ENCODE data around the gene GMIP. TPM values are rescaled to one million over a fixed set of nuclear protein-coding genes. Genes with fewer than 3 reads are reported as not detected.
"Not testable (repeated sequence)": the region's sequence is repeated elsewhere in the genome, so short reads cannot be mapped to it uniquely, and the experiment has no call there.

GMIP gene
- total RNA-seq, 1 donor from 2014 or later, result 21.3 TPM

DNA sequence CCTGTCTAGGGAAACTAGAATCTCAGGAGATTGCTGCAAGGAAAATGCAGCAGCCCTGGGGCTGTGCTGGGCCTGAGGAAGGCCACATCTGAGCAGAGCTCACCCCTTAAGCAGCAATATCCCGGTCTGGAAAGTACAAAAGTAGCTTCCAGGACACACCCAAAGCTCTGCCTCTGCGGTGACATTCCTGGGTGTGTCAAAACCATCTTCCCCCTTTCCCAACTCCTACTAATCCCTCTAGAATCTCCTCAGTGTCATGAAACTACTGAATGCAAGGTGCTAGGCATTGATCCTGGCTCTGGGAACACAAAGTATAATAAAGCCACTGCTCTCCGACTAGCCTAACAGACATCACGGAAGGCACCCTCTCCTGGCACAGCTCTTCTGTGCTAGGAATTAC lies 30.0 kb downstream of the GMIP start:
- no peak for DNase-seq (ENCODE audit: low spot score)

DNA sequence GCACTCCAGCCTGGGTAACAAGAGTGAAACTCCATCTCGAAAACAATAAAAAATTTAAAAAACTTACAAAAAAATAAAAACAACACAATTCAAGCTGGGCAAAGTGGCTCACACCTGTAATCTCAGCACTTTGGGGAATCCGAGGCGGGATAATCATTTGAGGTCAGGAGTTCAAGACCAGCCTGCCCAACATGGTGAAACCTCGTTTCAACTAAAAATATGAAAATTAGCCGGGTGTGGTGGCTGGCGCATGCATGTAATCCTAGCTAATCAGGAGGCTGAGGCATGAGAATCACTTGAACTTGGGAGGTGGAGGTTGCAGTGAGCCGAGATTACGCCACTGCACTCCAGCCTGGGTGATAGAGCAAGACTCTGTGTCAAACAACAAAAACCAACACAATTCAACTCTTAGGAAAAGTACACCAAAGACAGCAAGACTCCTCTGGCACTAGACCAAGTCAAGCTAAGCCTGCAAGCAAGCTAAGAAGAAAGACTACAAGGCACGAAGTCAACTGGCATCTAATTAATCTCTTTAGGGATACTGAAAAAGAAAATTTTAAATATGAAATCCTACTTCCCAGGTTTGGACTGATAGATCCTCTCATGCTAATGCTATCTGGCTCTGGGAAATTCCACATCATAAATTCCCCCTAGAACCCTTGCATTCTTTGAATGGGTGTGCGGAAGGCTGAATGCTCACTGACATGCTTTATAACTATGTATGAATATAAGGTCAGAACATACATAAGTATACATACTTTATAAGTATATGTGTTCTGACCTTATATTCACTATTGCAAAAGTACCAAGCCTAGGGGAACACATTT lies 32.9 kb downstream of the GMIP start:
- no peak for DNase-seq (ENCODE audit: low spot score)

DNA sequence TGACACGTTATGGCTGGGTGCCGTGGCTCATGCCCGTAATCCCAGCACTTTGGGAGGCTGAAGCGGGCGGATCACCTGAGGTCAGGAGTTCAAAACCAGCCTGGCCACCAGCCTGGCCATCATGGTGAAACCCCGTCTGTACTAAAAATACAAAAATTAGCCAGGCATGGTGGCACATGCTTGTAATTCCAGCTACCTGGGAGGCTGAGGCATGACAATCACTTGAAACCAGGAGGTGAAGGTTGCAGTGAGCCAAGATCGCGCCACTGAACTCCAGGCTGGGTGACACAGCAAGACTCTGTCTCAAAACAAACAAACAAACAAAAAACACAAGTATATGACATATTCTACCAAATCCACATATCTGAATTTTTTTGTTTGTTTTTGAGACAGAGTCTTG lies 36.8 kb downstream of the GMIP start:
- DNase-seq (ENCODE audit: low spot score), result not testable (repeated sequence)

DNA sequence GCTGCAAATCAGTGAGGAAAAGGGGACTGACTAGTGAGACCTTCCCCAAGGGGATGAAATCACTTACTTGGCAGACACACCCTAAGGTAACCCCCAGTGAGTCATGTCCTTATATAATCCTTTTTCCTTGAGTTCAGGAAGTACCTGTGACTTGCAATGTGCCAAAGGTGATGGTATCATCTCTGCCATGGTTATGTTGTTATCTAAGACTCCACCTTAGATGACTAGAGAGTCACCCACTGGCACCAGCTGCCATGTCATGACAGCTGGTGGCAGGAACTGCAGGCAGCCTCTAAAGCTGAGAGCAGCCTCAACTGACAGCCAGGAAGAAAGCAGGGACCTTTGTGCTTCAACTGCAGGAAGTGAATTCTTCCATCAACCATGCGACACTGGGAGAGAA lies 37.4 kb downstream of the GMIP start:
- DNase-seq (ENCODE audit: low spot score), result no peak

DNA sequence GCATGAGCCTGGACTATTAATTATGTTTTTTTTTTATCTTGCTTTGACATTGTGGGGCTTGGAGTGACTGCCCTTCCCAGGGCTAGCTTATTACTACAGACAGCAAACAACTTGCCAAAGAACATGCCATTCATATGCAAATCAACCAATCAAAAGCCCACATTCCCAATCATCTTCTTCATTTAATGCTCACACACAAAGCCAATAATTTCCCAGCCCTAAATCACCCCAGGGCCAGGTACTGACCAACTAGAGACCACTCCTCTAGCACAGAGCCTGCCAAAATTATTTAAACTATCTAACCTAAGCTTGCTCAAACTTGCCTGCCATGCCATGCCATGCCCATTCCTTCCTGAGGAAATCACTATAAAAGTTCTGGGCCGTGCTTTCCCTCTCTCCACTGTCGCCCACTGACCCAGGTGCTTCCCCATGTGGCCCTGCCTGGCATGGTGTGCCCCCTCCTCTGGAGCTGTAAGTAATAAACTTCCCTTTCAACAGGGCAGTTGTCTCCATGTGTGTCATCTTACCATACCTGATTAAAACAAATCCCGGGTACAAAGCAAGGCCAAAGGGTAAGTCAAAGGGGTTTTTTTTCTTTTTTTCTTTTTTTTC lies 40.6 kb downstream of the GMIP start:
- DNase-seq (ENCODE audit: low spot score), result no peak

DNA sequence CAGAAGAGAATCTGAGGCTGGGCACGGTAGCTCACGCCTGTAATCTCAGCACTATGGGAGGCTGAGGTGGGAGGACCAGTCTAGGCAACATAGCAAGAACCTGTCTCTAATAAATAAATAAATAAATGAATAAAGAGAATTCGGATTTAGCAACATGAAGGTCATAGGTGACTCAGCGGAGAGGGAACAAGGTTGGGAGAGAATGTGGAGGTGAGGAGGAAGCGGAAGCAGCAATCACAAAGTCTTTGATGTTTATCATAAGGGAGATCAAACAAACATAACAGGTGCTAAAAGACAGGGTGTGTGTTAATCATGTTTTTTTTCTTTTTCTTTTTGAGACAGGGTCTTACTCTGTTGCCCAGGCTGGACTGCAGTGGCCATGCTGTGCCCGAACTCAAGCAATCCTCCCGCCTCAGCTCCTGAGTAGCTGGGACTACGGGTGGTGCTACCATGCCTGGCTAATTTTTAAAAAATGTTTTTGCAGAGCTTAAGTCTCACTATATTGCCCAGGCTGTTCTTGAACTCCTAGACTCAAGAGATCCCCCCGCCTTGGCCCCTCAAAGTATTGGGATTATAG lies 41.2 kb downstream of the GMIP start:
- no peak for DNase-seq (ENCODE audit: low spot score)

DNA sequence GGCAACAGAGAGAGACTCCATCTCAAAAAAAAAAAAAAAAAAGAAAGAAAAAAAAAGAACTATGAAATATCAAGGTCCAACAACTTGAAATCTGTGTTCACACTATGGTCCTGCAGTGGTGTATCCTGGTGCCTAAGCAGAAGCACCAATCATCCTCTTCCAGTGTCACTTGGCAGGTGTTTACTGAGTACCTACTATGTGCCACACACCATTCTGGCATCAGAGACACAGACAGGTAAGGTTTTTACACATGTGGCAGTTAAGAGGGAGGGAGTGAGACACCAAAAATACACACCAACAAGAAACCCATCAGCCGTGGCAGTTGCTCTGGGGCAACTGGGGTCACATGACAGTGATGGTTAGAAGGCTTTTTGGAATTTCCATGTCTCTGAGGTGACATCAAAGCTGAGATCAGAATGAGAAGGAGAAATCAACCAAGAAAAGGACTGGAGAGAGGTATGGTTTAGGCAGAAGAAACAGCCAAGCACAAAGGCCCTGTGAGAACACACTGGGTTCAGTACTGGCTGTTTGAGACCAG lies 42.6 kb downstream of the GMIP start:
- no peak for DNase-seq (ENCODE audit: low spot score)

DNA sequence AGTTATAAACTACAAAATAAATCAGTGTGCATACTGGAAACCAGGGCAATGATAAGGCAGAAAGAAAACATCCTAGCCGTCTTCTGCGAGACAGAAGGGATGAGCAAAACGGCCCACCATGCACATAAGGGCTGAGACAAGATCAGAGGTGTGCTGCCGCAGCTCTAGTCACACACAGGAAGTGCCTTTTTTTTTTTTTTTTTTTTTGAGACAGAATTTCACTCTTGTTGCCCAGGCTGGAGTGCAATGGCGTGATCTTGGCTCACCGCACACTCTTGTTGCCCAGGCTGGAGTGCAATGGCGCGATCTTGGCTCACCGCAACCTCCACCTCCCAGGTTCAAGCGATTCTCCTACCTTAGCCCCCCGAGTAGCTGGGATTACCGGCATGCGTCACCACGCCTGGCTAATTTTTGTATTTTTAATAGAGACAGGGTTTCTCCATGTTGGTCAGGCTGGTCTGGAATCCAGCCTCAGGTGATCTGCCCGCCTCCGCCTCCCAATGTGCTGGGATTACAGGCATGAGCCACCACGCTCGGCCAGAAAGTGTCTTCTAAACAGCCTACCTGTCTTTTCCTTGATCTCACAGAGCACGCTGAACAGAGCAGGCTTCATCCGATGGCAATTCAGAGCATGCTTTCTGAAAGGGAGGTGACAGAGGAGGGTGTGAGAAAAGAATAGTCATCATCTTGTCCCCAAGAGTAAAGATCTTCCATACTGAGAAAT lies 44.6 kb downstream of the GMIP start:
- DNase-seq (ENCODE audit: low spot score), result not testable (repeated sequence)

DNA sequence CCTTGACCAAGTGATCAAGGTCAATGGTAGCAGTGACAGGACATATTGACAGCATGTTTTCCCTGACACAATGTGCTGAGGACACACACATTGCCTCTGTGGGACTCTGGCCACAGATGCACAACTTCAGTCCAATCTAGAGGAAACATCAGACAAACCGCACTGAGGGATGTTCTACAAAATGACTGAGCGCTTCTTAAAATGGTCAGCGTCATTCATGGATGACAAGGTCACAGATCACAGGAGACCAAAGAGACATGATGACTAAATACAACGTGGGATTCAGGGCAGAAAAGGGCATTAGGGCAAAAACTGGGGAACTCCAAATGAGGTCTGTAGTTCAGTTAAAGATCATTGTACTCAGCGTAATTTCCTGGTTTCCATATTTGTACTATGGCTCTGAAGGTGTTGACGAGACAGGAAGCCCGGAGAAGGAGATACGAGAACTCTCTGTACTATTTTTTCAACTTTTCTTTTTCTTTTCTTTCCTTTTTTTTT lies 45.6 kb downstream of the GMIP start:
- DNase-seq (ENCODE audit: low spot score), result no peak

DNA sequence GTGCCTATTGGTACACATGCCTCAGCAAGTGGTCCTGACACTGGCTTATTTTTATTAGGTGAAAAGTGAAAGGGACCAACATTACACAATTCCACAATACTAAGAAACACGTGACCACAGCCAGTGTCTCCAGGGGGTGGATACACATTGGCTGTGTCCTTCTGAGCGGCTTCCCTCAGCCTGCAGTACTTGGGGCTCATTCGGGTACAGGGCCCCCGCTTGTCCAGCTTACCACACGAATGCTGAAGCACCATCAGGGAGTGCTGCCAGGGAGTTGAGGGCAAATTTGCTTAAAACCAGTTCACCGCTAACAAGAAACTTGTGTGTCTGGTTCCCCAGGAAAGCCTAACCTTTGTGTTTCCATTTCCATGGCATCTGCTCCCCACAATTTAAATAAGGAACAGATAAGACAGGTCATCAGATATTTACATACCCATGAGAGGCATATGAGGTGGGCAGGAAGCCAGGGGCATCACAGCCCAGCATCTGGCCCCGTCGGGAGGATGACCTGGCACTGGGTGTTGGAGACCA lies 48.2 kb downstream of the GMIP start:
- no peak for DNase-seq (ENCODE audit: low spot score)

DNA sequence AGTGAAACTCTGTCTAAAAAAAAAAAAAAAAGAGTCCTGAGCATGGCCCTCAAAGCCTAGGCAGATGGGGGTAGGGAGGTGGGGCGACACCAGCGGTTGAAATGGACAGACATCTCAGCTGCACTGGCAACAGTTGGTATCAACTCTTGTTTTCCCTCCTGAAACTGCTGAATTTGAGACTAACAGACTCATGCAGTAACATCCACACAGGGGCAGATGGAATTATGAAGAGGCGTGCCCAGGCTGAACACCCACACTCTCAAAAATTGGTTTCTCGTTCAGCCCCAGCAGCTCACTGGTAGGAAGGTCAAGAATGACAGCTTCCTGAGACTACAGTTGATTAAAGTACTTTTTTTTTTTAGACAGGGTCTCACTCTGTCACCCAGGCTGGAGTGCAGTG lies 49.1 kb downstream of the GMIP start:
- no peak for DNase-seq (ENCODE audit: low spot score)

DNA sequence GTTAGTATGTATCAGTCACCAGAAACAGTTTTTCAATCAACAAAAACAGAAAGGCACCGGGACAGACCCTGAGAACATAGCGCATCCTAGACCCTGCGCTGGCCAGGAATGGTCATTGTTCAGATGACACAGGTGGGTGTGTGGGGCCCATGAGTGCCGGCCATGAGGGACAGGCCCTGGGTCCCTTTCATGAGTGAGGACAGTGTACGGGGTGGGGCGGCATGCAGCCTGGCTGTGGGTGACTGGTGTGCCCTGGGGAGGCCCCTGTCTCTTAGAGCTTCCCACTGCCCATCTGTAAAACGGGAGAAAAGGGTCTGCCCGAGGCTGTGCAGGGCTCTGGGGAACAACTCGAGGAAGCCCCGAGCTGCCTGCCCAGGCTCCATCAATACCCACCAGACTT lies 50.8 kb downstream of the GMIP start:
- no peak for DNase-seq (ENCODE audit: low spot score)

DNA sequence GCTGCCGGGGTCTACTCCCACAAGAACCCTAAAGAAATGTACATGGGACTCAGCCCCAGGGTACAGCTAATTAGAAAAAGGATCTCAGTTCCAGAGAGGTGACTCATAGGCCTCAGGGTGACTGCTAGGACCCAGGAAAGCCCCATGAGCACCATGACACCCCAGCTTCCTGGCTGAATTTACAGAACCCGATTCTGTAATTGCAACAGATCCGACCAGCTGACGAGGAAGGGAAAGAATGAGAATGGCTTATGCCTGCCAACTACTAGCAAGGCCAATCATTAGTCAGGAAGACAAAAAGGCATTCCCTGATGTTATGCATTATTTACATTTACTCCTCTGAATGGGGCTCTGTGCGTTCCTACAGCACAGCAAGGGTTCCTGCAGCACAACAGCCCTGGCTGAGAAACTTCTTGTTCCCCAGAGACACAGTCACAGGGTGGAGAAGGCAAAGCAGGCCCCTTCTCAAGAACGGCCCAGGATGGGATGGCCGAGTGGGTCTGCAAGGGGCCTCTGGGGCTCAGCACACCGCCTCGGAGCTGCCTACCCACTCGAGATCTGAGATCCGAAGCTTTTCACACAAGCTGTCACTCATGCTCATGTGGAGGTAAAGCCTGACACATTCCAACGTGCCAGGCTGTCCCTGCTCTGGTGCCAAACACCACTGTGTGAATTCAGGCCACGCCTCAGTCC lies 52.2 kb downstream of the GMIP start:
- no peak for DNase-seq (ENCODE audit: low spot score)

DNA sequence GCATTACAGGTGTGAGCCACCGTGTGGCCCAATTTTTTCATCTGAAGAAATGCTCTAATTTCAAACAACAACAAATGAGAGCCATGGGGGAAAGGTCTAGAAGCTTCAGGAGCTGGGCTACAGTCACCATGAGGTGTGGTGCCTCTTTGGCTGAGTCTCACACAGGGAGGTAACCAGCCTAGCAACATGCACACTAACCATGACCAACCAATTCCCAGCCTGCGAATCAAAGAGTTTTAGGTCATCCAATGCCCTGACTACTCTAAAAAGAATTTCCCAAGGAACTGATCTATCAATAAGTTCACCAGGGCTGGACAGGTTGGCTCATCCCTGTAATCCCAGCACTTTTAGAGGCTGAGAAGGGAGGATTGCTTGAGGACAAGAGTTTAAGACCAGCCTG lies 54.9 kb downstream of the GMIP start:
- DNase-seq (ENCODE audit: low spot score), result no peak

DNA sequence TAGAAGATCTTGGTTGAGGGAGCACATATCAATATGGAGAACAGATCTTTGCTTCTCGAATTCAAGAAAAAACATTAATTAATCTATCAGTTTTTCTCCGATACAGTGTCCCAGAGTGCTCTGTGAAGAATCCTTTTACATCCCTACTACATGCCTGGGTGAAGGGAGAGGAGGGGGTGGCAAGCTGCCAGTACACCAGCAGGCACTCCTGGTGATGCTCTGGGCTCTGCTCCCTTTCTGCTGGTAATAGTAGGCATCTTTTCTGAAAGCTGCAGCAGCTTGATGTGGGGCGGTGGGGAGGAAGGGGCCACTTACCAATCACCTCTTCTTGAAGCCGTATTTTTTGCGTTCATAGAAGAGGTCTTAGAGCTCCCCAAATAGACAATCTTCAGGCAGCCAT lies 55.7 kb downstream of the GMIP start:
- DNase-seq (ENCODE audit: low spot score), result no peak

DNA sequence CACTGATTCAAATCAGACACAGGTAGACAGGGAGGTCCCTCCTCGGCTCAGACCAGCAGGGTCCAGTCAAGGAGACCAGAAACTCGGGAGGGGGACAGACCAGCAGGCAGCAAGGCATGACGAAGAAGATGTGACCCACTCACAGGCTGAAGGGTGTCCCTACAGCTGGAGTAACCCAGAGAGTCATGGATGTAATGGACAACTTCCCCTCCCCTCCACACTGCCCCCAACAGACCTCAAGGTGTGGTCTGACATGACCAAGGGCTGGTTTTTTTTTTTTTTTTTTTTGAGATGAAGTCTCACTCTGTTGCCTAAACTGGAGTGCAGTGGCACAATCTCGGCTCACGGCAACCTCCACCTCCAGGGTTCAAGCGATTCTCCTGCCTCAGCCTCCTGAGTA lies 59.1 kb downstream of the GMIP start:
- no peak for DNase-seq (ENCODE audit: low spot score)

DNA sequence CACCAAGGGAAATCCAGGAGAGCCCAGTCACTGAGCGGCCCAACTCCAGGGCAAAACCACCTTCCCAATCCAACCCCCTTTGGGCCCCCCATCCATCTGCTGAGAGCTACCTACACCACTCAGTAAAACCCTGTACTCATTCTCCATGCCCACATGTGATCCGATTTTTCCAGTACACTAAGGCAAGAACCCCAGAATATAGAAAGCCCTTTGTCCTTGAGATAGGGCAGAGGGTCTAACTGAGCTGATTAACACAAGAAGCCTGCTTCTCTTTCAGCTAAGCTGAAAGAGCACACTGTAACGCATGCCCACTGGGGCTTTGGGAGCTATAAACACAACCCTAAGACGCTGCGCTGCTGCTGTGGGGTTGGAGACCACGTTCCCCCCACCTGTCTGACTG lies 61.0 kb downstream of the GMIP start:
- no peak for DNase-seq (ENCODE audit: low spot score)

DNA sequence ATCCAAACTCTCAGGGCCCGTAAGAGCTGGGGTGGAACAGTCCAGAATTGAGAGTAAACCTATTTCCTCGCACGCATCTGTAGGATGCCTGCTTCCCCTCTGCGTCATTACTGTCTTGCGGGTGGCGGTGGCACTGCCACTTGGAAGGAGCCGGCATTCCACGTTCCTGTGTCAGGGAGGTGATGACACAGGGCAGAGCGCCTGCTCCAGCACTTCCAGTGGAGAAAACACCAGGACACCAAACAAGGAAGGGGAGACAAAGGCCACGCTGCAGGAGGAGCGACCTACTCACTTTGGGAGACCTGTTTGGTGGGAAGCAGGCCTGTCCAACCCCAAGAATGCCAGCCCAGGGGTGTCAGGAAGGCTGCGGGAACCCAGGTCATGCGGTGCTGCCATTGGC lies 62.1 kb downstream of the GMIP start:
- DNase-seq (ENCODE audit: low spot score), result no peak

DNA sequence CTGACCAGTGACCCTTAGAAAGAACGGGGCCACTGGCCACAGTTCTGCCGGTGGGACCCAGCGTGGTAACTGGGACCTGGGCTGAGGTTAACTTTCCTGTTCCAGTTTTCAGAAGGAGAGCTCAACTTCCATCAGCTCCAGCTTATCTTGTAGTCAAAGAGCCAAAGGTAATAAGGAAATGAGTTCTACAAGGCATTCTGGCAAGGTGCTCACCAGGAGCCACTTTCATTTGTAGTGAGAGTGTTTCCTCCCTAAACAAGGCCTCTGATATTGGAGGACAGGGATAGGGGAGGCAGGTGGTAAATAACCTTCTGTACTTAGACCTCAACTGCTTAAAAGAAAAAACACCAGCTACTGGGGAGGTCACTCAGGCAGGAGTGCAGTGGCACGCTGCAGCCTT lies 63.0 kb downstream of the GMIP start:
- DNase-seq (ENCODE audit: low spot score), result no peak

DNA sequence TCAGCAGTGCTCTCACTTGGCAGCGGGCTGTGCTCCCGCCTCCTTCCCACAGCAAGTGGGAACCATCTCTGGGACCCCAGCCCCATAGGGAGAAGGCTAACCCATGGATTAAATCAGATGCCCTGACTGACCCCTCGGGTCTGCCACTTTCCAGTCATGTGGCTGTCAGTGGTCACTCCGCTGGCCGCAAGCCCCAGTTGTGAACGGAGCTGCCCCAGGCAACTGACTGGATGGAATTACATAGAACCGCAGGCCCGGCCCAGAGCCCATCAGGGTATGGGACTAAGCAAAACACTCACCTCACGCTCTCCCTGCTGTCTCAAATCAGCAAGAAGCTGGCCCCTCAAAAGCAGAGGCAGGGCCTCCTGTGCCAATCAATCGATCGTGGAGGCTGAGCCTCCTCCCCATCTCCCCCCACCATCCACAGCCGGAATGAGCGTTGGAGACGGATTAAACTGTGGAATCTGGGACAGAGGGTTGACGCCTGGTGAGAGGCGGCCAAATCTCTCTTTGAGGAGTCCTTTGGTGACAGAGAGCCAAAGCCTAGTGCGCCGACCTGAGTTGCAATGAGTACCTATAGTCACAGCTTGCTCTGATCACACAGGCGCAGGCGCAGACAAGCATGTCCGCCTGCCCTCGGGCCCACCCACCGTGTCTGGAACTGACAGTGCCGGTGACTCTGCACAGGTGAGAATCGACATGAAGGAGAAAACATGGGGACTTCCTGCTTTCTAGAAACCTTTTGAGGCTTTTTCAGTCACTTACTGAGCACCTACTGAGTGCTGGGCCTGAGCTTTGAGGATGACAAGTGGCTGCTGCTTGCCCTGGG lies 63.7 kb downstream of the GMIP start:
- DNase-seq (ENCODE audit: low spot score), result no peak
